NCI-H748 treated with DMSO at 0.1 percent for 48 hours (cell line): Measurements from ENCODE around the gene TOLLIP.

ENCODE experiments used
- DNase-seq: peaks from one replicate; lab custom pipeline; 2025; lab: John Stamatoyannopoulos, UW

The TOLLIP gene

DNA sequence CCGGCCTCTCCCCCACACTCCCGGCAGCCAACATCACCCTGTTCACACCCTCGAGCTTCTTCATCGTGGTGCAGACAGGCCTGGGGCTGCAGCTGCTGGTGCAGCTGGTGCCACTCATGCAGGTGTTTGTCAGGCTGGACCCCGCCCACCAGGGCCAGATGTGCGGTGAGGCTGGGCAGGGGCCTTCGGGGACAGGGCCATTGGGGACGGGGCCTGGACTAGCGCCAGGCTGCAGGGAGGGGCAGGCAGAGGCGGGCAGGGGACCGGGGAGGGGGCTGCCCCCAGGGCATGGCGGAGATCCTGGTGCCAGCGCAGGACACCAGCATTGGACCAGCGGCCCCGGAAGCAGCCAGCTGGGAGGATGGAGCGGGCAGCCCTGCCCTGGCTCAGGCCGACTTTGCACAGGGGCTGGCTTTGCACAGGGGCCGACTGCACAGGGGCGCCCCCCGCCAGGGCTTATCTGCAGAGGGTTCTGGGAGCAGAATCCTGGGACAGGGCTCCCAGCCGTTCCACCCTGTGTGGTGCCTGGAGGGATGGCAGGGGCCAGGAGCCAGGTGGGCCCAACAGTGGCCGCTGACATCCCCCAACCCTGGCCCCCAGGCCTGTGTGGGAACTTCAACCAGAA is 77.9 kb downstream of the TOLLIP start:
- DNase-seq, result no peak

DNA sequence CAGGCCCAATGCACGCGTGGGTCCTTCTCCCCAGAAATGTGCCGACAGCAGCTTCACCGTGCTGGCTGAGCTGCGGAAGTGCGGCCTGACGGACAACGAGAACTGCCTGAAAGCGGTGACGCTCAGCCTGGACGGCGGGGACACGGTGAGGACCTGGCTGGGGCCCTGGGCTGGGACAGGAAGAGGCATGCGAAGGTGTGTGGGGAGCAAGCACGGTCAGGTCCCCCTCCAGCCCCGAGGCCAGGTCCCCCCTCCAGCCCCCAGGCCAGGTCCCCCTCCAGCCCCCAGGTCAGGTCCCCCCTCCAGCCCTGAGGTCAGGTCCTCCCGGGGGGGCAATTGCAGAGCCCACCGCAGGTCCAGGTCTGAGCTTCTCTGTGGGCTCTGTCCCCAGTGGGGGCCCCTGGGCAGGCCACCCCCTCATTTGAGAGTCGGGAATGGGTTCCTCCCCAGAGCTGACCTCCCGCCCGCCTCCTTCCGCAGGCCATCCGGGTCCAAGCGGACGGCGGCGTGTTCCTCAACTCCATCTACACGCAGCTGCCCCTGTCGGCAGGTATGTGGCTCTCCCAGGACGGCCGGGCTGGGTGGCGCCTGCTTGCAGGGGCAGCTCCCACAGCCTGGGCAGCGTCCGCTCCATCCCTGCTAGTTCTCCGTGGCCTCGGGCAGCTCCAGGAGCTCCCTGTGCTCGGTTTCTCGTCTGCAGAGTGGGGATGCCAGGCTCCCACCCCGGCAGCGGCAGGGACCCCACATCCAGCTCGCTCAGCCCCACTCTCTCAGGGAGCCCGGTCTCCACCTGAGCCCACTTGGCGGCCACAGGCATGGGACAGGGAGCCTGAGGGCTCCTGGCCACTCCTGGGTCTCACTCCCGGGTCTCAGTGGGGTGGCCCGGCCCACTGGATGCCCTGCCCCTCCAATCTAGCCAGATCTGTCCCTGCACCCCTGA is 78.7 kb downstream of the TOLLIP start:
- DNase-seq, result no peak

DNA sequence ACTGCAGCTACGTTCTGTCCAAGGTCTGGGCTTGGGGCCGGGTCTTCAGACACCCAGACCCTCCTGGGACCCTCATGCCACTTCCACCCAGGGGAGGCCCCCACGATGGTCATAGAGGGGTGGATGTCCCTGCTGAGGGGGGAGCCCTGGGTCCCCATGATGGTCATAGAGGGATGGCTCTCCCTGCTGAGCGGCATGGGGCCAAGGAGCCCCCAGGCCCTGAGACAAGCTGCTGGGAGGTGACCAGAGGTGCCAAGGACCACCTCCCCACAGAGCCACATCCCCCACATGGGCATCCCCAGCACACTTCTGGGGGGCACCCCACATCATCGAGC is 79.3 kb downstream of the TOLLIP start:
- no peak for DNase-seq

DNA sequence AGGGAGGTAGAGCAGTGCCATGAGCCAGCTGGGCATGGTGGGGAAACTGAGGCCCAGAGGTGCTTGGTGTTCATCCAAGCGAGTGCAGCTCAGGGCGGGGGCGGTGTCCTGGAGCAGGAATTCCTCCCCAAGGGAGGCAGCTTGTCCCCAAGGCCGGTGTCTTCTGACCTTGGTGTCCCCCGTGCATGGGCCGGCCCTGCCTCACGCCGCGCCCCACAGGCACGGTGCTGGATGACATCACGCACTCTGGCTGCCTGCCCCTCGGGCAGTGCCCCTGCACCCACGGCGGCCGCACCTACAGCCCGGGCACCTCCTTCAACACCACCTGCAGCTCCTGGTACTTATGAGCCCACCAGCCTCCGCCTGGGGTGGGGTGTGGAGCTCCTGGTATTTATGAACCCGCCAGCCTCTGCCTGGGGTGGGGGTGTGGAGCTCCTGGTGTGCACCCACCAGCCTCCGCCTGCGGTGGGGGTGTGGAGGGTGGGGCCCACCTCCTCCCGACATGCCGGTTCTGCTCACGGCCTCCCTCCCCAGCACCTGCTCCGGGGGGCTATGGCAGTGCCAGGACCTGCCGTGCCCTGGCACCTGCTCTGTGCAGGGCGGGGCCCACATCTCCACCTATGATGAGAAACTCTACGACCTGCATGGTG is 79.8 kb downstream of the TOLLIP start:
- DNase-seq, result no peak

DNA sequence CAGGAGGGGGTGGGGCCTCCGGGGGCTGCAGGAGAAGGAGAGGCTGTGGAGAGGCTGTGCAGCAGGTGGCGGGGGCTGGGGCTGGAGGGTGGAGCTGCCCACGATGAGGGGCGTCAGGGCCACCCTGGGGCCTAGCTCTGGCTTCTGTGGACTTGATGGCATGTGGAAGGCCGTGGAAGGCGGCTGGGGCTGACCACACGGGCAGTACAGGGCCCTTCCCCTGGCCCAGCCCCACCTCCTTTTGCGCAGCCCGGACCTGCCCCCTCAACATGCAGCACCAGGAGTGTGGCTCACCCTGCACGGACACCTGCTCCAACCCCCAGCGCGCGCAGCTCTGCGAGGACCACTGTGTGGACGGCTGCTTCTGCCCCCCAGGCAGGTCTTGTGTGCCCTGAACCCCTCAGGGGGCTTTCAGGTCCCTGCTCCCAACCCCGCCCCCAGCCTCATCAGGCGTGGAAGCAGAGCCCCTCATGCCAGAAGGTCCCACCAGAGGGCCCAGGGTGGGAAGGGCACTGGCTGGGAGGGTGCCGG is 80.4 kb downstream of the TOLLIP start:
- no peak for DNase-seq

DNA sequence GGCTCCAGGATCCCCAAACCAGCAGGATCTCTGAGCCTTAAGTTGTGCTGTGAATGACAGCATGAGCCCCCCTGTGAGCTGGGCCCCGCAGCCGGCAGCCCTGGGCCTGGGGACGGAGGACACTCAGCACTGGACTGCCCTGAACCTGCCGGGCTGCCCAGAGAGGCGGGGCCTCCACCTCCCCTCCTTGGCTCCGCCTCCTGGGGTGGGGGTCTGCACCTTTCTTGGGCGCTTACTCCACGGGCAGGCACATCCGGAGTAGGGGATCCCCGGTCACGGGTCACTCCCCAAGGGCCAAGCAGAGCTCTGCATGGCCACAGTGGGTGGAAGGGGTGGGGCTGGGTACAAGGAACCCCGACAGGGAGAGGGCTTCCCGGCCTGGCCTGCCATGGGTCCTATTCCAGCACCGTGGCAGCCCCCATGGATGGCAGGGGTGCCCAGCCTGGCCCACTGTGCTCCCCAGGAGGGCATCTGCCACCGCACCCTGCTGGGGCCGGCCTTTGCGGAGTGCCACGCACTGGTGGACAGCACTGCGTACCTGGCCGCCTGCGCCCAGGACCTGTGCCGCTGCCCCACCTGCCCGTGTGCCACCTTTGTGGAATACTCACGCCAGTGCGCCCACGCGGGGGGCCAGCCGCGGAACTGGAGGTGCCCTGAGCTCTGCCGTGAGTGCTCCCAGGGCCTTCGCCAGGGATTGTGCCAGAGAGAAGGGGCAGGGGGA is 81.2 kb downstream of the TOLLIP start:
- no peak for DNase-seq

DNA sequence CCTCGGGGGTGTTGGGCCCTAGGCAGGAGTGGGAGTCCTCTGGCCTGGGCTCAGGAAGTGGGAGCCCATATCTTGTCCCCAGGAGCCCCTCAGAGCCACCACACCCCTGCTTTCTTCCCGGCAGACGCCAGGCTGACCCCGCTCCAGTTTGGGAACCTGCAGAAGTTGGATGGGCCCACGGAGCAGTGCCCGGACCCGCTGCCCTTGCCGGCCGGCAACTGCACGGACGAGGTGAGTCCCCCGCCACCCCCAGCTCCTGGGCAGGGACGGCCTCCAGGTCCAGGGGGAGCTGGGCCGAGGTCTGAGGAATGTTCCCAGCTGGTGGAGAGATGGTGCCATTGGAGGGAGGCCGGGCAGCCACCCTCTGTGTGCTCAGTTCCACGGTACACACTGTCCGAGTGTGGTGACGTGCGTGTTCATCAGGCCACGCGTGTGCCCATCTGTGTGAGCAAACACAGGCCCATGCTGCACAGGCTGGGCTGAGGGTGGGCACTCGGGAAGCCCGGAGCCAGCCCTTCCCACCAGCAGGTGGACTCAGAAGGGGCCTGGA is 81.8 kb downstream of the TOLLIP start:
- no peak for DNase-seq

DNA sequence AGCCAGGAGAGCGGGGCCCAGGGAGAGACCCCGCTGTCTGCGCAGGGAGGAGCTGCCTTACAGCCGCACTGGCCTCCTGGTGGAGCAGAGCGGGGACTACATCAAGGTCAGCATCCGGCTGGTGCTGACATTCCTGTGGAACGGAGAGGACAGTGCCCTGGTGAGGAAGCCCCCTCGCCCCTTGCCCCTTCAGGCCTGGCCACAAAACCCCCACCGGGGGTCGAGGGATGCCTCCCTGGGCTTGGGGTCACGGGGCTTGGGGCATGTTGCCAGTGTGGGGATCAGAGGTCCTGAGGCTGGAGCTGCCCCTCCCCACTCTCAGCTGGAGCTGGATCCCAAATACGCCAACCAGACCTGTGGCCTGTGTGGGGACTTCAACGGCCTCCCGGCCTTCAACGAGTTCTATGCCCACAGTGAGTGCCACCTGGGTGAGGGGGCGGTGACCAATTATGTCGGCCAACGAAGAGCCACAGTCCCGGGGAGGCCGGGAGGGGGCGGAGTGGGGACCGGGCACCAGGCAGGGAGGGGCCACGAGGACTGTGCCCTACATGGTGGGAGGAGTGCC is 82.4 kb downstream of the TOLLIP start:
- no peak for DNase-seq

DNA sequence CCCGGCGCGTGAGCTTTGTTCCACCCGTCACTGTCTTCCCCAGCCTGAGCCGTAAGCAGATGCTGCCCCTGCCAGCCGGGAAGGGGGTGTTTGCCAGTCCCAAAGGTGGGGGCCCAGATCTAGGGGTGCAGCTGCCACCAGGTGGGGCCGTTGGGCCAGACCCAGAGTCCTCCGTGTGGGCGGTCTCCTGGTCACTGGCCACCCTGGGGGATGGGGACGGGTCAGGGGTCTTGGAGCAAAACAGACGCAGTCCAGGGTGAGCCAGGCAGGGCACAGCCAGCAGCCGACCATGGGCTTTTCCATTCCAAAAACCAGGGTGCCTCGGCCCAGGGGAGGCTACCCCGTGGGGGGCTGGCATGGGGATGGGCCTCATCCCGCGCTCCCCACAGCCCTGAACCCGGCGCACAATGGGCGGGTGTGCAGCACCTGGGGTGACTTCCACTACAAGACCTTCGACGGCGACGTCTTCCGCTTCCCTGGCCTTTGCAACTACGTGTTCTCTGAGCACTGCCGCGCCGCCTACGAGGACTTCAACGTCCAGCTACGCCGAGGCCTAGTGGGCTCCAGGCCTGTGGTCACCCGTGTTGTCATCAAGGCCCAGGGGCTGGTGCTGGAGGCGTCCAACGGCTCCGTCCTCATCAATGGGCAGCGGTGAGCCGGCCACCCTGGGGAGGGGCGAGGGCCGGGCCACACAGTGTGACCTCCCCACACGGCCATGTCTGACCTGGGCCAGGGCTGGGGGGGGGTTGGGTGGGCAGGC is 83.0 kb downstream of the TOLLIP start:
- DNase-seq, result no peak

DNA sequence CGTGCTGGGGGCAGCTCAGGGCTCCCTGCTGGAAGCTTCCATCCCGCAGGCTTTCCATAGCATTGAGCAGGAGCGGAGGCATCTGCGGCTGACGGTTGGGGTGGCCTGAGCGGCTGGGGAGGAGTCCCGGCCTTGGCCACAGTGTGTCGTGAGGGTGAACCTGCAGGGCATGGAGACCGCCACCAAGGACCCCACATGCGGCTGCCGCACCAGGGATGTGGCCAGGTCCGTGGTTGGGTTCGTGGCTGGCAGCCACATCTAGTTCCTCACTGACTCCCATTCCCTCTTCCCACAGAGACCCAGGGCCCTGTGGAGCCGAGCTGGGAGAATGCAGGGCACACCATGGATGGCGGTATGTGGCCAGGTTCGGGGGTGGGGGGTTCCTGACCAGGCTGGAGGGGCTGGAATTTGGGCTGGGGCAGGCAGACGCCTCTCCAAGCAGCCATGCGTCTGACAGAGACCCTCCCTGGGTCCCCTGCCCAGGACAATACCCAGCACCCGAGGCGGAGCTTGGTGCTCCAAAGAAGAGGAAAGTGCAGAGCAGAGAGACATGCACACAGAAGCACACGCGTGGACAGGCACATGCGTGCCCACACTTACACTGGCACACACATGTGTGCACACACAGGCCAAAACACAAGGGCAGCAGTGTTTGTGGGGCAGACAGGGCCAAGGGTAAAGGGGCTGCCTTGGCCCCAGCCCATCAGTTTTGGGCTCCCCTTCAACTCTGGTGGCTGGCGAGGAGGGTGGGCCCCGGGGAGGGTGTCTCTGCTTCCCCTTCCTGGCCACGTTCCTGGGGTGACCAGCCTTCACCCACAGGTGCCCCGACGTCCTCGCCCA is 83.8 kb downstream of the TOLLIP start:
- no peak for DNase-seq

DNA sequence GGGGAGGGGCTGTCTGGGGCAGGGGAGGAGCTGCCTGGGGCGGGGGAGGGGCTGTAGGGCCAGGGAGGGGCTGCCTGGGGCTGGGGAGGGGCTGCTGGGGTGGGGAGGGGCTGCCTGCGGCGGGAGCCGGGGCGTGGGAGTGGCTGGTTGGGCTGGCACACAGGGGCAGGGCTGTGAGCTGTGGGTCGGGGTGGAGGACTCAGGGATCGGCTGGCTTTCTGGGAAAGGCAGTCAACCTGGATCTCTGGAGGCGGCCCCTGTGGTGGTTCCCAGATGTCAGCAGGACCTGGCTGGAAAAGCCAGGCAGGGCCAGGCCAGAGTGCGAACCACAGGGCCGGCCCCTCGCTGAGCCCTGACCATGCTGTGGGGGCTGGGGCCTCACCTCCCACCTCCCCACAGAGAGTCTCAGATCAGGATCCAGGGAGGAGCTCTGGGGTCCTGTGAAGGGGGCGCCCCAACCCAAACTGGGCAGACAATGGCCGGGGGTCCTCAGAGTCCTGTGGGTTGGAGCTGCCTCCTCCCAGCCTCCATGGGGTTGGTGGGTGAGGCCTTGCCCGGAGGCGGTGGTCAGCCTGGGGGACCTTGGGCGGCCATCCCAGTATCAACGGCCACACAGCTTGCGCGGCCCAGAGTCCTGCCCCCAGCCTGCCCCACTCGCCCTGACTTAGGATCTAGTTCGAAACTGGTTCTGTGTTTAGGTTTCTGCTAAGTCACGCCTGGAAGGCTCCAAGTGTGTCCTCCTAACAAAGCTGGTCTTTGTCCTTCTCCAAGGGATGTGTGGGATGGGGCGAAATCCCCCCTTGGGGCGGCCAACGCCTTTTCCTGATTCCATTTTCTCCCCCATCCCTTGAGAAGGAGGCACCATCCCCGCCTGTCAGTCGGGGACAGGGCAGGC is 84.7 kb downstream of the TOLLIP start:
- DNase-seq, result no peak
